Gastrocnemius medialis (tissue), 4 donors: Measurements from ENCODE around the gene SGIP1.

Experiments
- POLR2A ChIP-seq, 2 donors: fragments of 450-650 bp; IDR thresholded peaks; one replicate each; pipeline ENCODE4 v1.6.1; 2017; ENCODE audit warnings: antibody characterized with exemption in 2 of 2, mild to moderate bottlenecking in 2 of 2, moderate library complexity in 2 of 2
- TF ChIP-seq, protein P1 (sequence below), 5 experiments: fragments of 450-650 bp in 3 of 5; fragments of 200-600 bp in 2 of 5; sonication (generic) in 2 of 5; IDR thresholded peaks in 4 of 5; conservative IDR thresholded peaks in 1 of 5; 1 replicate in 4 of 5; 2 replicates in 1 of 5; pipeline ENCODE4 v1.5.1; 2016 to 2019; ENCODE audit warnings: antibody characterized with exemption in 5 of 5, mild to moderate bottlenecking in 3 of 5, moderate library complexity in 3 of 5

DNA sequence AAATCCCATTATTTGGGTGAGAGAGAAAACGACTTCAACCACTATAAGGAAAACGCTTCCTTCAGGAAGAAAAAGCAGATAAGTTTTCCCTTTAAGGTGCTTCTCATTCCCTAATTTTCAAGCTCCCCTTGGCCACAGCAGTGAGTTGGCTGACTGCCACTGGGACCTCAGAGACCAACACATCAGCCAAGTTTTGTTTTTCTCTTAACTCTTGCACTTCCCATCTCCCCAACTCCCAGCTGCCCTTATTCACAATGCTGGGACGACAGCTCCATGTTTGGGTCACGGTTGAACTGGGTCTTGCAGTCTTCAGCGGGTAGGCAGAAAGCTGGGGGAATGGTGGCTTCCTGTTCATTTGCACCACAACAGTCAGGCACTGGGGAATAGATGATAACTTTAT lies 18.9 kb downstream of the SGIP1 start:
- TF ChIP-seq, protein P1, sequence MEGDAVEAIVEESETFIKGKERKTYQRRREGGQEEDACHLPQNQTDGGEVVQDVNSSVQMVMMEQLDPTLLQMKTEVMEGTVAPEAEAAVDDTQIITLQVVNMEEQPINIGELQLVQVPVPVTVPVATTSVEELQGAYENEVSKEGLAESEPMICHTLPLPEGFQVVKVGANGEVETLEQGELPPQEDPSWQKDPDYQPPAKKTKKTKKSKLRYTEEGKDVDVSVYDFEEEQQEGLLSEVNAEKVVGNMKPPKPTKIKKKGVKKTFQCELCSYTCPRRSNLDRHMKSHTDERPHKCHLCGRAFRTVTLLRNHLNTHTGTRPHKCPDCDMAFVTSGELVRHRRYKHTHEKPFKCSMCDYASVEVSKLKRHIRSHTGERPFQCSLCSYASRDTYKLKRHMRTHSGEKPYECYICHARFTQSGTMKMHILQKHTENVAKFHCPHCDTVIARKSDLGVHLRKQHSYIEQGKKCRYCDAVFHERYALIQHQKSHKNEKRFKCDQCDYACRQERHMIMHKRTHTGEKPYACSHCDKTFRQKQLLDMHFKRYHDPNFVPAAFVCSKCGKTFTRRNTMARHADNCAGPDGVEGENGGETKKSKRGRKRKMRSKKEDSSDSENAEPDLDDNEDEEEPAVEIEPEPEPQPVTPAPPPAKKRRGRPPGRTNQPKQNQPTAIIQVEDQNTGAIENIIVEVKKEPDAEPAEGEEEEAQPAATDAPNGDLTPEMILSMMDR (IDR thresholded peaks at IDR 0.05 in 4 of 5, conservative IDR thresholded peaks at IDR 0.05 in 1 of 5), result no peak
- TF ChIP-seq POLR2A (IDR thresholded peaks at IDR 0.05), result no peak
